B cell (primary cell): ENCODE measurements around the gene PRDM4.

Experiments
- CTCF ChIP-seq: fragments of 200-600 bp; IDR thresholded peaks from one replicate; pipeline ENCODE4 v1.8.0; 2022; ENCODE audit warnings: antibody characterized with exemption, mild to moderate bottlenecking
- EZH2 ChIP-seq: IDR thresholded peaks from 2 replicates; pipeline ENCODE4 v1.6.1; 2012; ENCODE audit warnings: borderline replicate concordance, low read depth, mild to moderate bottlenecking, moderate library complexity, low read length; ENCODE audit not compliant: insufficient read depth, poor library complexity, severe bottlenecking

GRCh38 chr12:107778383-107779025, 17.6 kb upstream of the PRDM4 start:
- TF ChIP-seq CTCF (no peak), EZH2 (no peak)
